ENCODE measurements around the gene OR5P2.
"Not testable (repeated sequence)": the region's sequence is repeated elsewhere in the genome, so short reads cannot be mapped to it uniquely, and the experiment has no call there.

DNA sequence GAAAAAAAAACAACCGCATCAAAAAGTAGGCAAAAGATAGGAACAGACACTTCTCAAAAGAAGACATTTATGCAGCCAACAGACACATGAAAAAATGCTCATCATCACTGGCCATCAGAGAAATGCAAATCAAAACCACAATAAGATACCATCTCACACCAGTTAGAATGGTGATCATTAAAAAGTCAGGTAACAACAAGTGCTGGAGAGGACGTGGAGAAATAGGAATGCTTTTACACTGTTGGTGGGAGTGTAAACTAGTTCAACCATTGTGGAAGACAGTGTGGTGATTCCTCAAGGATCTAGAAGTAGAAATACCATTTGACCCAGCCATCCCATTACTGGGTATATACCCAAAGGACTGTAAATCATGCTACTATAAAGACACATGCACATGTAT is 18.2 kb upstream of the OR5P2 start:
- TF ChIP-seq POLR2A (IDR thresholded peaks at IDR 0.05; ENCODE audit: control extremely low read depth in 1 of 2, low read depth in 2 of 2, low read length in 2 of 2); POLR2AphosphoS5 (IDR thresholded peaks at IDR 0.05; ENCODE audit: low read depth, low read length): not testable (repeated sequence)
- TF ChIP-seq, protein P1, sequence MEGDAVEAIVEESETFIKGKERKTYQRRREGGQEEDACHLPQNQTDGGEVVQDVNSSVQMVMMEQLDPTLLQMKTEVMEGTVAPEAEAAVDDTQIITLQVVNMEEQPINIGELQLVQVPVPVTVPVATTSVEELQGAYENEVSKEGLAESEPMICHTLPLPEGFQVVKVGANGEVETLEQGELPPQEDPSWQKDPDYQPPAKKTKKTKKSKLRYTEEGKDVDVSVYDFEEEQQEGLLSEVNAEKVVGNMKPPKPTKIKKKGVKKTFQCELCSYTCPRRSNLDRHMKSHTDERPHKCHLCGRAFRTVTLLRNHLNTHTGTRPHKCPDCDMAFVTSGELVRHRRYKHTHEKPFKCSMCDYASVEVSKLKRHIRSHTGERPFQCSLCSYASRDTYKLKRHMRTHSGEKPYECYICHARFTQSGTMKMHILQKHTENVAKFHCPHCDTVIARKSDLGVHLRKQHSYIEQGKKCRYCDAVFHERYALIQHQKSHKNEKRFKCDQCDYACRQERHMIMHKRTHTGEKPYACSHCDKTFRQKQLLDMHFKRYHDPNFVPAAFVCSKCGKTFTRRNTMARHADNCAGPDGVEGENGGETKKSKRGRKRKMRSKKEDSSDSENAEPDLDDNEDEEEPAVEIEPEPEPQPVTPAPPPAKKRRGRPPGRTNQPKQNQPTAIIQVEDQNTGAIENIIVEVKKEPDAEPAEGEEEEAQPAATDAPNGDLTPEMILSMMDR (IDR thresholded peaks at IDR 0.05; ENCODE audit: control extremely low read depth in 1 of 3, insufficient read depth in 1 of 3, low read depth in 1 of 3, low read length in 3 of 3): not testable (repeated sequence)
